ENCODE data around the gene PDE3B. TPM values are rescaled to one million over a fixed set of nuclear protein-coding genes. Genes with fewer than 3 reads are reported as not detected.

The PDE3B gene
- polyA plus RNA-seq, 3 donors: 4.0 to 6.0 (median 5.2) TPM

GRCh38 chr11:14855890-14856289, 212.3 kb downstream of the PDE3B start:
- Mint-ChIP-seq H3K4me1 (no peaks in the 10 kb centered on the region), H3K27me3 (ENCODE audit: low read depth in 3 of 3) (no peaks in the 10 kb centered on the region), H3K36me3 (peaks cover 22 to 37% of the 10 kb centered on the region in 2 donors), H3K27ac (no peak overlapping the region), H3K4me3 (no peak overlapping the region), H3K9me3 (peaks cover 0 to 2% (median 0%) of the 10 kb centered on the region in 7 donors)
- WGBS (ENCODE audit: insufficient coverage): no CpG with 5 or more reads among the region's 1 CpG
- Histone ChIP-seq H3K27ac (ENCODE audit: low read depth in 1 of 2, low read length in 2 of 2) (no peak overlapping the region), H3K4me3 (replicated peaks in 1 of 3; ENCODE audit: low read depth in 2 of 3, low read length in 3 of 3) (no peak overlapping the region), H3K36me3 (replicated peaks in 1 of 2; ENCODE audit: control insufficient read depth in 1 of 2, insufficient read depth in 2 of 2, low read length in 2 of 2) (peaks cover 3 to 14% of the 10 kb centered on the region in 2 donors), H3K79me2 (ENCODE audit: insufficient read depth, low read length) (no peaks in the 10 kb centered on the region), H3K4me1 (ENCODE audit: control insufficient read depth in 1 of 2, insufficient read depth in 2 of 2, low read length in 2 of 2) (no peaks in the 10 kb centered on the region), H2AFZ (ENCODE audit: insufficient read depth, low read depth, low read length, poor library complexity, severe bottlenecking) (no peak overlapping the region), H3K27me3 (ENCODE audit: control insufficient read depth in 2 of 2, insufficient read depth in 2 of 2, low read length in 2 of 2) (no peaks in the 10 kb centered on the region), H3K4me2 (replicated peaks; ENCODE audit: extremely low read depth, low read length, poor library complexity, severe bottlenecking) (no peak overlapping the region), H3K9me3 (replicated peaks in 1 of 2; ENCODE audit: control insufficient read depth in 1 of 2, insufficient read depth in 1 of 2, low read length in 2 of 2) (no peaks in the 10 kb centered on the region), H3K9ac (ENCODE audit: insufficient read depth, low read length, poor library complexity, severe bottlenecking) (no peak overlapping the region), H4K20me1 (ENCODE audit: insufficient read depth, low read length) (no peaks in the 10 kb centered on the region)
- no peak for TF ChIP-seq CTCF (IDR thresholded peaks at IDR 0.05)
- DNase-seq: no peak
- intact Hi-C loops (cut with micrococcal nuclease): no loop called here

GRCh38 chr11:14857621-14858020, 214.0 kb downstream of the PDE3B start:
- no CpG with 5 or more reads among the region's 3 CpGs for WGBS (ENCODE audit: insufficient coverage)
- Mint-ChIP-seq H3K4me3 (no peak overlapping the region), H3K36me3 (peaks cover 31 to 46% of the 10 kb centered on the region in 2 donors), H3K27ac (no peak overlapping the region), H3K4me1 (no peaks in the 10 kb centered on the region), H3K9me3 (peaks cover 0 to 5% (median 0%) of the 10 kb centered on the region in 7 donors), H3K27me3 (ENCODE audit: low read depth in 3 of 3) (no peaks in the 10 kb centered on the region)
- no peak overlapping the region for H3K9ac ChIP-seq (ENCODE audit: insufficient read depth, low read length, poor library complexity, severe bottlenecking)
- H3K27ac ChIP-seq (ENCODE audit: low read depth in 1 of 2, low read length in 2 of 2): no peak overlapping the region
- TF ChIP-seq CTCF (IDR thresholded peaks at IDR 0.05): no peak
- intact Hi-C loops (cut with micrococcal nuclease): no loop called here
- DNase-seq: no peak
- H2AFZ ChIP-seq (ENCODE audit: insufficient read depth, low read depth, low read length, poor library complexity, severe bottlenecking): no peak overlapping the region
- H4K20me1 ChIP-seq (ENCODE audit: insufficient read depth, low read length): no peaks in the 10 kb centered on the region
- H3K27me3 ChIP-seq (ENCODE audit: control insufficient read depth in 2 of 2, insufficient read depth in 2 of 2, low read length in 2 of 2): no peaks in the 10 kb centered on the region
- H3K36me3 ChIP-seq (replicated peaks in 1 of 2; ENCODE audit: control insufficient read depth in 1 of 2, insufficient read depth in 2 of 2, low read length in 2 of 2): peaks cover 6 to 30% of the 10 kb centered on the region in 2 donors
- no peaks in the 10 kb centered on the region for H3K4me1 ChIP-seq (ENCODE audit: control insufficient read depth in 1 of 2, insufficient read depth in 2 of 2, low read length in 2 of 2)
- no peaks in the 10 kb centered on the region for H3K79me2 ChIP-seq (ENCODE audit: insufficient read depth, low read length)
- H3K4me2 ChIP-seq (replicated peaks; ENCODE audit: extremely low read depth, low read length, poor library complexity, severe bottlenecking): no peak overlapping the region
- no peaks in the 10 kb centered on the region for H3K9me3 ChIP-seq (replicated peaks in 1 of 2; ENCODE audit: control insufficient read depth in 1 of 2, insufficient read depth in 1 of 2, low read length in 2 of 2)
- no peak overlapping the region for H3K4me3 ChIP-seq (replicated peaks in 1 of 3; ENCODE audit: low read depth in 2 of 3, low read length in 3 of 3)

Data from CD14-positive monocyte (primary cell).